Mesodermal cell (in vitro differentiated cells): Measurements from ENCODE around the gene MT1X. TPM values are rescaled to one million over a fixed set of nuclear protein-coding genes. Genes with fewer than 3 reads are reported as not detected.

Experiments
- H3K27ac ChIP-seq: 2 replicates; pipeline ENCODE4 v1.7.0; 2013; ENCODE audit warnings: mild to moderate bottlenecking, low read depth, low read length, moderate library complexity; ENCODE audit not compliant: severe bottlenecking
- H3K36me3 ChIP-seq: 2 replicates; pipeline ENCODE4 v1.7.1; 2013; ENCODE audit warnings: mild to moderate bottlenecking, low read length, moderate library complexity; ENCODE audit not compliant: control insufficient read depth, insufficient read depth
- H3K4me1 ChIP-seq: one replicate; pipeline ENCODE4 v1.7.1; 2013; ENCODE audit warnings: mild to moderate bottlenecking, low read length; ENCODE audit not compliant: insufficient read depth, control insufficient read depth, poor library complexity, severe bottlenecking
- H3K4me3 ChIP-seq: 2 replicates; pipeline ENCODE4 v1.7.0; 2013; ENCODE audit warnings: low read length, control low read depth, mild to moderate bottlenecking; ENCODE audit not compliant: insufficient read depth, poor library complexity, severe bottlenecking; ENCODE audit errors: extremely low read depth
- H3K9me3 ChIP-seq: 2 replicates; pipeline ENCODE4 v1.7.1; 2013; ENCODE audit warnings: mild to moderate bottlenecking, low read length, moderate library complexity; ENCODE audit not compliant: control insufficient read depth
- WGBS, 2 experiments: methylation state at CpG; one replicate each; pipeline ENCODE4 v1.1.5; 2013; ENCODE audit warnings: missing lambda C conversion rate in 2 of 2; ENCODE audit not compliant: insufficient coverage in 2 of 2; 5-methylcytosine and 5-hydroxymethylcytosine counted together
- polyA plus RNA-seq, 2 experiments: library from polyadenylated mRNA; stranded (reverse); fragments of 50-300 nt; gene quantifications; one replicate each; pipeline ENCODE4 v1.2.3, GENCODE V29; 2013

The MT1X gene
- polyA plus RNA-seq (2013, experiment 1 of 2) = 4.1 TPM
- 6.6 TPM for polyA plus RNA-seq (2013, experiment 2 of 2)

GRCh38 chr16:56681939-56682702, at the start of gene MT1X:
Gene MT1X, plus strand, starts transcription at chr16:56682470. Its CDS starts 71 bp downstream, at chr16:56682541.
- Histone ChIP-seq H3K4me3 (peak within 1 kb of the TSS; percentile 35), H3K4me1 (peaks cover 4% of the 10 kb centered on the region), H3K36me3 (no peaks in the 10 kb centered on the region), H3K9me3 (no peaks in the 10 kb centered on the region), H3K27ac (no peak within 1 kb of the TSS)
- WGBS, 2 experiments = 2 to 3% methylated on average over 37 to 42 of the region's 49 CpGs

GRCh38 chr16:56632848-56633365, 49.4 kb upstream of the MT1X start:
- H3K4me3 ChIP-seq = peak overlapping the region; percentile 24
- 11 to 12% methylated on average over 3 of the region's 6 CpGs for WGBS, 2 experiments

GRCh38 chr16:56633535-56633934, 48.7 kb upstream of the MT1X start:
- no peaks in the 10 kb centered on the region for H3K9me3 ChIP-seq
- peaks cover 11% of the 10 kb centered on the region for H3K4me1 ChIP-seq
- H3K27ac ChIP-seq = no peak overlapping the region
- 20 to 30% methylated on average over 6 of the region's 7 CpGs for WGBS, 2 experiments
- no peak overlapping the region for H3K4me3 ChIP-seq
- no peaks in the 10 kb centered on the region for H3K36me3 ChIP-seq

More at GRCh38 chr16:56632848-56633365, 49.4 kb upstream of the MT1X start:
- peaks cover 11% of the 10 kb centered on the region for H3K4me1 ChIP-seq
- H3K27ac ChIP-seq = no peak overlapping the region
- no peaks in the 10 kb centered on the region for H3K36me3 ChIP-seq
- no peaks in the 10 kb centered on the region for H3K9me3 ChIP-seq

- Histone ChIP-seq H3K9me3 (no peaks in the 10 kb centered on the region), H3K36me3 (no peaks in the 10 kb centered on the region), H3K27ac (no peak overlapping the region), H3K4me1 (peaks cover 11% of the 10 kb centered on the region), H3K4me3 (no peak overlapping the region)
- 2% methylated on average over 37 to 41 of the region's 47 CpGs for WGBS, 2 experiments
Observed at GRCh38 chr16:56634715-56635440, 47.4 kb upstream of the MT1X start.

GRCh38 chr16:56635441-56635967, 46.8 kb upstream of the MT1X start:
- no peaks in the 10 kb centered on the region for H3K36me3 ChIP-seq
- 1 to 2% methylated on average over 26 of the region's 40 CpGs for WGBS, 2 experiments
- no peak overlapping the region for H3K27ac ChIP-seq
- H3K4me1 ChIP-seq = peaks cover 11% of the 10 kb centered on the region
- no peak overlapping the region for H3K4me3 ChIP-seq
- no peaks in the 10 kb centered on the region for H3K9me3 ChIP-seq

- peaks cover 11% of the 10 kb centered on the region for H3K4me1 ChIP-seq
- H3K36me3 ChIP-seq = no peaks in the 10 kb centered on the region
- H3K4me3 ChIP-seq = no peak overlapping the region
- no peaks in the 10 kb centered on the region for H3K9me3 ChIP-seq
- H3K27ac ChIP-seq = no peak overlapping the region
- 15 to 28% methylated on average over 5 to 7 of the region's 9 CpGs for WGBS, 2 experiments
Observed at GRCh38 chr16:56636616-56637413, 45.5 kb upstream of the MT1X start.

GRCh38 chr16:56637814-56638750, 44.2 kb upstream of the MT1X start, which contains the start of gene MT1A:
Gene MT1A, plus strand, starts transcription at chr16:56638666. Its CDS starts 73 bp downstream, at chr16:56638739.
- 2% methylated on average over 56 to 62 of the region's 68 CpGs for WGBS, 2 experiments
- Histone ChIP-seq H3K36me3 (no peaks in the 10 kb centered on the region), H3K4me1 (peaks cover 7% of the 10 kb centered on the region), H3K27ac (no peak within 1 kb of the TSS), H3K4me3 (peak within 1 kb of the TSS; percentile 26), H3K9me3 (no peaks in the 10 kb centered on the region)

GRCh38 chr16:56639045-56639444, 43.2 kb upstream of the MT1X start:
- Histone ChIP-seq H3K27ac (no peak overlapping the region), H3K9me3 (no peaks in the 10 kb centered on the region), H3K4me1 (peaks cover 7% of the 10 kb centered on the region), H3K36me3 (no peaks in the 10 kb centered on the region), H3K4me3 (no peak overlapping the region)
- 100% methylated on average over 1 of the region's 1 CpG; no CpG with 5 or more reads in 1 of the 2 experiments for WGBS, 2 experiments

- no peak overlapping the region for H3K27ac ChIP-seq
- H3K36me3 ChIP-seq = no peaks in the 10 kb centered on the region
- WGBS, 2 experiments = no CpG with 5 or more reads among the region's 1 CpG
Observed at GRCh38 chr16:56640076-56640475, 42.2 kb upstream of the MT1X start.

More at GRCh38 chr16:56640076-56640475, 42.2 kb upstream of the MT1X start:
- peaks cover 3% of the 10 kb centered on the region for H3K4me1 ChIP-seq
- no peaks in the 10 kb centered on the region for H3K9me3 ChIP-seq
- H3K4me3 ChIP-seq = no peak overlapping the region
